ENCODE measurements around the gene SLC38A7. TPM values are rescaled to one million over a fixed set of nuclear protein-coding genes. Genes with fewer than 3 reads are reported as not detected.

SLC38A7 gene
- total and polyA plus RNA-seq, 2 of the 13 experiments (the other 11 are each of a cell fraction or from before 2014, with no cell fraction given), result 13.2 to 14.1 TPM

DNA sequence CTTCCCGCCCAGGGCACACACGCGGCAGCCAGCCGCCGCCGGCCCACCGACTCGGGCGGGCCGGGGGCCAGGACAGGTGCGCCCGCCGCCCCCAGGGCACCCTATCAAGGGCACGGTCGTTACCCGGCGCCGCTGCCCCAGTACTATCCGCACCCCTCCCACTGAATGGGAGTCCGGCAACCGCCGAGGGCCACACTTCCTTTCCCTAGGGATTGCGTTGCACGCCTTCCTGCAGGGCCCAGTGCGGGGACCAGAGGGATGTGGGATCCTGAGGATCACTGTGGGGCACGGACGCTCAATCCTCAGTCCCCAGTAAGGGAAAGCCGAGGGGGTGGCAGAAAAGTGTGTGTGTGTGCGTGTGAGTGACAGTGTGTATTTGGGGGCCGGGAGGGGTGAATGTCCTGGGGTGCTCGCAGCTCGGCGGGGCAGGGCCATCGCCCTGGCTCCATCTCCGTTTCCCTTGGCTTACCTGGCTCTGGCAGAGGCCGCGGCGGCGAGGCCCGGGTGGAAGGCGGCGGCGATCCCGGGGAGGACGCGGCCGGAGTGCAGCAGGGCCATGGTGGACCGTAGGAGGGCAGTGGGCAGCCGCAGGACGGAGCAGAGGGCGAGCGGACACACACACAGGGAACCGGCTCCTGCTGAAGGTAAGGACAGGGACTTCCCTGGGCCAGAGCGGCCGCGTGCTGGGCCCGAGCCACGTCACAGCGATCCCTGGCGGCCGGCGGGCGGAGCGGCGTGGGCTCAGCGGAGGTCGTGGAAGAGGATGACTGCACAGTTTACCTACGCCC is 49.3 kb upstream of the SLC38A7 start, which contains the start of gene GOT2 (continued):
- 0 out of 2 replicates have a peak, but pooled peaks have one; percentile 10 for TF ChIP-seq ZFYVE20 (CRISPR knock-in tag; IDR thresholded peaks at IDR 0.05; ENCODE audit: borderline replicate concordance, low read depth)
- TF ChIP-seq, protein P1, sequence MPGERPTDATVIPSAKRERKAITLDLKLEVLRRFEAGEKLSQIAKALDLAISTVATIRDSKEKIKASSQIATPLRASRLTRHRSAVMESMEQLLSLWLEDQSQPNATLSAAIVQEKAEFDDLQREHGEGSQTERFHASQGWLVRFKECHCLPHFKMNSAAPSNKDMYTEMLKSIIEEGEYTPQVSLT (CRISPR knock-in tag; IDR thresholded peaks at IDR 0.05; ENCODE audit: borderline replicate concordance, low read depth), result no peak
- TF ChIP-seq, protein P2, sequence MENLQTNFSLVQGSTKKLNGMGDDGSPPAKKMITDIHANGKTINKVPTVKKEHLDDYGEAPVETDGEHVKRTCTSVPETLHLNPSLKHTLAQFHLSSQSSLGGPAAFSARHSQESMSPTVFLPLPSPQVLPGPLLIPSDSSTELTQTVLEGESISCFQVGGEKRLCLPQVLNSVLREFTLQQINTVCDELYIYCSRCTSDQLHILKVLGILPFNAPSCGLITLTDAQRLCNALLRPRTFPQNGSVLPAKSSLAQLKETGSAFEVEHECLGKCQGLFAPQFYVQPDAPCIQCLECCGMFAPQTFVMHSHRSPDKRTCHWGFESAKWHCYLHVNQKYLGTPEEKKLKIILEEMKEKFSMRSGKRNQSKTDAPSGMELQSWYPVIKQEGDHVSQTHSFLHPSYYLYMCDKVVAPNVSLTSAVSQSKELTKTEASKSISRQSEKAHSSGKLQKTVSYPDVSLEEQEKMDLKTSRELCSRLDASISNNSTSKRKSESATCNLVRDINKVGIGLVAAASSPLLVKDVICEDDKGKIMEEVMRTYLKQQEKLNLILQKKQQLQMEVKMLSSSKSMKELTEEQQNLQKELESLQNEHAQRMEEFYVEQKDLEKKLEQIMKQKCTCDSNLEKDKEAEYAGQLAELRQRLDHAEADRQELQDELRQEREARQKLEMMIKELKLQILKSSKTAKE (CRISPR knock-in tag; IDR thresholded peaks at IDR 0.05; ENCODE audit: borderline replicate concordance), result no peak; the same call in 1 of the 2 replicates
- no peak; the same call in 1 of the 2 replicates for TF ChIP-seq FLYWCH1 (CRISPR knock-in tag; IDR thresholded peaks at IDR 0.05)
- peak; percentile 44 for TF ChIP-seq PTBP1 (IDR thresholded peaks at IDR 0.05; ENCODE audit: low read depth, low read length, poor library complexity, severe bottlenecking)
- TF ChIP-seq HDAC6 (IDR thresholded peaks at IDR 0.05; ENCODE audit: low read depth, low read length), result no peak
- TF ChIP-seq SMAD3 (CRISPR knock-in tag; IDR thresholded peaks at IDR 0.05), result peak; percentile 87
- no peak for TF ChIP-seq SETDB1 (CRISPR knock-in tag; IDR thresholded peaks at IDR 0.05; ENCODE audit: borderline replicate concordance)
- no peak for TF ChIP-seq TCF7L2 (IDR thresholded peaks at IDR 0.05; ENCODE audit: low read depth, low read length)
- no peak for TF ChIP-seq NR2F1 (CRISPR knock-in tag; IDR thresholded peaks at IDR 0.05)
- TF ChIP-seq, protein P3, sequence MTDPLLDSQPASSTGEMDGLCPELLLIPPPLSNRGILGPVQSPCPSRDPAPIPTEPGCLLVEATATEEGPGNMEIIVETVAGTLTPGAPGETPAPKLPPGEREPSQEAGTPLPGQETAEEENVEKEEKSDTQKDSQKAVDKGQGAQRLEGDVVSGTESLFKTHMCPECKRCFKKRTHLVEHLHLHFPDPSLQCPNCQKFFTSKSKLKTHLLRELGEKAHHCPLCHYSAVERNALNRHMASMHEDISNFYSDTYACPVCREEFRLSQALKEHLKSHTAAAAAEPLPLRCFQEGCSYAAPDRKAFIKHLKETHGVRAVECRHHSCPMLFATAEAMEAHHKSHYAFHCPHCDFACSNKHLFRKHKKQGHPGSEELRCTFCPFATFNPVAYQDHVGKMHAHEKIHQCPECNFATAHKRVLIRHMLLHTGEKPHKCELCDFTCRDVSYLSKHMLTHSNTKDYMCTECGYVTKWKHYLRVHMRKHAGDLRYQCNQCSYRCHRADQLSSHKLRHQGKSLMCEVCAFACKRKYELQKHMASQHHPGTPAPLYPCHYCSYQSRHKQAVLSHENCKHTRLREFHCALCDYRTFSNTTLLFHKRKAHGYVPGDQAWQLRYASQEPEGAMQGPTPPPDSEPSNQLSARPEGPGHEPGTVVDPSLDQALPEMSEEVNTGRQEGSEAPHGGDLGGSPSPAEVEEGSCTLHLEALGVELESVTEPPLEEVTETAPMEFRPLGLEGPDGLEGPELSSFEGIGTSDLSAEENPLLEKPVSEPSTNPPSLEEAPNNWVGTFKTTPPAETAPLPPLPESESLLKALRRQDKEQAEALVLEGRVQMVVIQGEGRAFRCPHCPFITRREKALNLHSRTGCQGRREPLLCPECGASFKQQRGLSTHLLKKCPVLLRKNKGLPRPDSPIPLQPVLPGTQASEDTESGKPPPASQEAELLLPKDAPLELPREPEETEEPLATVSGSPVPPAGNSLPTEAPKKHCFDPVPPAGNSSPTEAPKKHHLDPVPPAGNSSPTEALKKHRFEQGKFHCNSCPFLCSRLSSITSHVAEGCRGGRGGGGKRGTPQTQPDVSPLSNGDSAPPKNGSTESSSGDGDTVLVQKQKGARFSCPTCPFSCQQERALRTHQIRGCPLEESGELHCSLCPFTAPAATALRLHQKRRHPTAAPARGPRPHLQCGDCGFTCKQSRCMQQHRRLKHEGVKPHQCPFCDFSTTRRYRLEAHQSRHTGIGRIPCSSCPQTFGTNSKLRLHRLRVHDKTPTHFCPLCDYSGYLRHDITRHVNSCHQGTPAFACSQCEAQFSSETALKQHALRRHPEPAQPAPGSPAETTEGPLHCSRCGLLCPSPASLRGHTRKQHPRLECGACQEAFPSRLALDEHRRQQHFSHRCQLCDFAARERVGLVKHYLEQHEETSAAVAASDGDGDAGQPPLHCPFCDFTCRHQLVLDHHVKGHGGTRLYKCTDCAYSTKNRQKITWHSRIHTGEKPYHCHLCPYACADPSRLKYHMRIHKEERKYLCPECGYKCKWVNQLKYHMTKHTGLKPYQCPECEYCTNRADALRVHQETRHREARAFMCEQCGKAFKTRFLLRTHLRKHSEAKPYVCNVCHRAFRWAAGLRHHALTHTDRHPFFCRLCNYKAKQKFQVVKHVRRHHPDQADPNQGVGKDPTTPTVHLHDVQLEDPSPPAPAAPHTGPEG (CRISPR knock-in tag; IDR thresholded peaks at IDR 0.05), result peak; percentile 93; the same call in 1 of the 2 replicates
- peak; percentile 98 for TF ChIP-seq SAP130 (CRISPR knock-in tag; IDR thresholded peaks at IDR 0.05; ENCODE audit: low read depth)
- TF ChIP-seq CENPX (CRISPR knock-in tag; IDR thresholded peaks at IDR 0.05), result no peak
- TF ChIP-seq ZNF737 (CRISPR knock-in tag; IDR thresholded peaks at IDR 0.05; ENCODE audit: borderline replicate concordance), result peak; percentile 63; the same call in 1 of the 2 replicates
- TF ChIP-seq, protein P4, sequence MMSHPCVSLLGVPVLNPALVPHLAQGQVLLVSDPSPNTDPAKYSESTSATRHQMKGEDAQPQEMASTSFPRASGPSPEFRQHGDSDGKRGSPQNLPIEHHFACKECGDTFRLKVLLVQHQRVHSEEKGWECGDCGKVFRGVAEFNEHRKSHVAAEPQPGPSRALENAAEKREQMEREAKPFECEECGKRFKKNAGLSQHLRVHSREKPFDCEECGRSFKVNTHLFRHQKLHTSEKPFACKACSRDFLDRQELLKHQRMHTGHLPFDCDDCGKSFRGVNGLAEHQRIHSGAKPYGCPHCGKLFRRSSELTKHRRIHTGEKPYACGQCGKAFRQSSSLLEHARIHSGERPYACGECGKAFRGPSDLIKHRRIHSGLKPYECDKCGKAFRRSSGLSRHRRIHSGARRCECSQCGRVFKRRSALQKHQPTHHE (CRISPR knock-in tag; IDR thresholded peaks at IDR 0.05; ENCODE audit: borderline replicate concordance), result peak; percentile 75; the same call in 1 of the 2 replicates
- TF ChIP-seq TAF15 (IDR thresholded peaks at IDR 0.05; ENCODE audit: low read depth, low read length, poor library complexity, severe bottlenecking), result no peak

Data from HepG2 (cell line).